ENCODE data around the gene VTI1A. TPM values are rescaled to one million over a fixed set of nuclear protein-coding genes. Genes with fewer than 3 reads are reported as not detected.

Gene VTI1A
- total and polyA plus RNA-seq, 12 donors, result 5.2 to 64.1 (median 22.0) TPM

DNA sequence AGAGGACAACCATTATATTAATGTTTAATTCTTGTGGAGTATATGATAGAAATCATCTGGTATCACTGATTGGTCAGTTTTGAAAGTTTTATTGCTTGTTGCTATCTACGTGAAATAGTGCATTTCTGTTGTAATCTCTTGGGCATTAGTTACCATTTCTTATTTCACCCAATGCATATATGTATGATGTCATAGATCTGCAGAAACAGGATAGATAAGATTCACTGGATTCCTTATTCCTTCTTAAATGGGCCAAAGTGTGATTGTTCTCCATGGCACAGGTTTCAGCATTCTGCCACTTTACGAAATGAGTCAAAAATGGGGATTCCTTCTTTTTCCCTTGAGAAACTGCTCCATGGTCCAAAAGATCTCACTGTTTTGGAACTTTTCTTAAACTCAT is 56.6 kb downstream of the VTI1A start:
- TF ChIP-seq, protein P1, sequence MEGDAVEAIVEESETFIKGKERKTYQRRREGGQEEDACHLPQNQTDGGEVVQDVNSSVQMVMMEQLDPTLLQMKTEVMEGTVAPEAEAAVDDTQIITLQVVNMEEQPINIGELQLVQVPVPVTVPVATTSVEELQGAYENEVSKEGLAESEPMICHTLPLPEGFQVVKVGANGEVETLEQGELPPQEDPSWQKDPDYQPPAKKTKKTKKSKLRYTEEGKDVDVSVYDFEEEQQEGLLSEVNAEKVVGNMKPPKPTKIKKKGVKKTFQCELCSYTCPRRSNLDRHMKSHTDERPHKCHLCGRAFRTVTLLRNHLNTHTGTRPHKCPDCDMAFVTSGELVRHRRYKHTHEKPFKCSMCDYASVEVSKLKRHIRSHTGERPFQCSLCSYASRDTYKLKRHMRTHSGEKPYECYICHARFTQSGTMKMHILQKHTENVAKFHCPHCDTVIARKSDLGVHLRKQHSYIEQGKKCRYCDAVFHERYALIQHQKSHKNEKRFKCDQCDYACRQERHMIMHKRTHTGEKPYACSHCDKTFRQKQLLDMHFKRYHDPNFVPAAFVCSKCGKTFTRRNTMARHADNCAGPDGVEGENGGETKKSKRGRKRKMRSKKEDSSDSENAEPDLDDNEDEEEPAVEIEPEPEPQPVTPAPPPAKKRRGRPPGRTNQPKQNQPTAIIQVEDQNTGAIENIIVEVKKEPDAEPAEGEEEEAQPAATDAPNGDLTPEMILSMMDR (IDR thresholded peaks at IDR 0.05), result no peak
- TF ChIP-seq POLR2A (IDR thresholded peaks at IDR 0.05), result no peak
- intact Hi-C loops (cut with DNase I), result no loop called here
- Histone ChIP-seq H3K27me3 (no peaks in the 10 kb centered on the region), H3K4me1 (replicated peaks in 1 of 2) (no peaks in the 10 kb centered on the region), H3K4me3 (no peak overlapping the region), H3K27ac (no peak overlapping the region), H3K36me3 (replicated peaks in 1 of 2) (no peaks in the 10 kb centered on the region), H3K9me3 (replicated peaks in 1 of 3) (no peaks in the 10 kb centered on the region)
- DNase-seq, result no peak
- 94 to 98% (median 95%) methylated on average over 2 of the region's 2 CpGs for WGBS, 4 donors

DNA sequence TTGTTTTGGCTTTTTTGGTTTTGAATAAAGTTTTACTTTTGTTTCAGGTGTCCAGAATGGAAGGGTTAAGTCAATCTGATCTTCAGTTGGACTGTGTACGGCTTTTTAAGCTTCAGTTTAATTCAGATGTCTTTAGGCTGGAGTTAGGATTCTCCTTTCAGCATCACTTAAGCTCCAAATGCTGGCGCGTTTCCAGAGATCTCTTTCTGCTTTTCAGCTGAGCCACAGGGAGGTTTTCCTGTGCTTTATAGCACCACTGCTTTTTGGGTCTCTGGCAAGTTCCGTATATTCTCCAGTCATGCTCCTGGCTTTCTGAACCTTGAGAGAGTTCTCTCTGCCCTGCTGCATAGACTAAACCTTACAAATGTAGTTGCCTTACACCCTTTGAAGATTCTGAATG is 60.0 kb downstream of the VTI1A start:
- no peaks in the 10 kb centered on the region for H3K9me3 ChIP-seq (replicated peaks in 1 of 3)
- 62 to 65% (median 63%) methylated on average over 4 of the region's 4 CpGs for WGBS, 4 donors
- H3K4me3 ChIP-seq, result no peak overlapping the region
- intact Hi-C loops (cut with DNase I), result no loop called here
- H3K4me1 ChIP-seq (replicated peaks in 1 of 2), result no peaks in the 10 kb centered on the region
- H3K27ac ChIP-seq, result no peak overlapping the region
- no peaks in the 10 kb centered on the region for H3K36me3 ChIP-seq (replicated peaks in 1 of 2)
- TF ChIP-seq, protein P1 (IDR thresholded peaks at IDR 0.05), result no peak
- TF ChIP-seq POLR2A (IDR thresholded peaks at IDR 0.05), result no peak
- H3K27me3 ChIP-seq, result no peaks in the 10 kb centered on the region
- no peak for DNase-seq

DNA sequence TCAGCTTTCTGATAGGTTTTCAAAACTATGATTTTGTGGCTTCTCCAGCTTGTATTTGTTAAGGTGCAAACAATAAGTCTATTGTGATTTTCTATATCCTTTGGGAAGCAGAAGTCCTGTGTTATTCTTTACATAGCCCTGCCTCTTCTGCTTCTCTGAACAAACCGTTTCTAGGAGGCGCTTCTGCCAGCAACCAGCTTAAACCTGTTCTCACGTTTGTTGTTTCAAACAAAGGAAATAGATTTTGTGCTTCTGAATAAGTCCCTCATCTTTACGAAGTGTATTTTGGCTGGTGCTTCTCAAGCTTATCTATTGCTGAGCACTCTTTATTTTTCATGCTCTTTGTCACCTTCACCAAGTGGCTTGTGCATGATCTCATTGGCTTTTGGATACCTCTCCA is 61.0 kb downstream of the VTI1A start:
- DNase-seq, result no peak
- 71 to 82% (median 75%) methylated on average over 4 of the region's 4 CpGs for WGBS, 4 donors
- no peaks in the 10 kb centered on the region for H3K4me1 ChIP-seq (replicated peaks in 1 of 2)
- H3K27ac ChIP-seq, result no peak overlapping the region
- intact Hi-C loops (cut with DNase I), result no loop called here
- no peaks in the 10 kb centered on the region for H3K27me3 ChIP-seq
- no peak for TF ChIP-seq POLR2A (IDR thresholded peaks at IDR 0.05)
- TF ChIP-seq, protein P1 (IDR thresholded peaks at IDR 0.05), result no peak
- H3K4me3 ChIP-seq, result no peak overlapping the region
- no peaks in the 10 kb centered on the region for H3K36me3 ChIP-seq (replicated peaks in 1 of 2)
- no peaks in the 10 kb centered on the region for H3K9me3 ChIP-seq (replicated peaks in 1 of 3)

DNA sequence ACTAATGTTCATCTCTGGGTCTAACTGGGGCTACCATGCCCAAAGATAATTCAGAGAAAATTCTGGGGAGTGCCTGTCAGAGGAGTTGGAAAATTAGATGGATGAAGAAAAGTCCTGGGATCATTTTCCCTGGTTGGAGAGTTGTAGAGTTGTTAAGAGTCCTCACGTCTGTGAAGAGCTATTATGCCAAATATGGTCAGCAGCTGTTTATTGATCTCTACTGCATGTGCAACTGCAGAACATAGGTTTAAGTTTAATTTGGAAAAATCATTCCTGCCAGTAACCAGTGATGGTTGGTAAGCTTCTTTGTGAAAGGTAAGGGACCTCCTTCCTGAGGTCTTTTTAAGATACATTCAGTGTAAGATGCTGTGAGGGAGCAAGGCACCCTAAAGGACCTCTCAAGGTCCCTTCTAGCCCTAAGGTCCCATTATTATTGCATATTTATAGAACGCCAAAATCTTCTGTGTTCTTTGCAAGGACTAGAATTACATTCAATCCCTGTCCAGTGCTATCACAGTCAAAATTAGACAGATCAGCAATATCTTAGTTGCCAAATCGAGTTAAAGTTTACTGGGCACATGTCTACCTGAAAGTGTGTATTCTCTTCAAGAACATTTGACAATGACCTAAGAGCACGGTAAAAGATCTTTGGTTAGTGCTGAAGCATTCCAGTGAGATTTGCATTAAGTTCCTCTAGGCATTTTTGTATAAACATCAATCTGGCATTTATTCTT is 62.7 kb downstream of the VTI1A start:
- WGBS, 4 donors, result 85 to 93% (median 90%) methylated on average over 4 of the region's 4 CpGs
- Histone ChIP-seq H3K4me3 (no peak overlapping the region), H3K27ac (no peak overlapping the region), H3K4me1 (replicated peaks in 1 of 2) (no peaks in the 10 kb centered on the region), H3K36me3 (replicated peaks in 1 of 2) (no peaks in the 10 kb centered on the region), H3K9me3 (replicated peaks in 1 of 3) (peaks cover 0 to 12% (median 0%) of the 10 kb centered on the region in 3 donors), H3K27me3 (no peaks in the 10 kb centered on the region)
- no peak for DNase-seq
- intact Hi-C loops (cut with DNase I), result no loop called here
- no peak for TF ChIP-seq POLR2A (IDR thresholded peaks at IDR 0.05)
- TF ChIP-seq, protein P1 (IDR thresholded peaks at IDR 0.05), result no peak

Data from adrenal gland (tissue), 12 donors.